RWPE1 (cell line): ENCODE data around the gene SMIM27.
A peak's percentile ranks its signal among the peaks of the same experiment; 100 is the strongest.

Experiments
- CTCF ChIA-PET: fragments of 350-600 bp; sonication (Branson Sonifier 250); formaldehyde crosslinking; extraction: SDS; loops from one replicate; lab custom pipeline; 2021; lab: Yijun Ruan, JAX
- POLR2A ChIA-PET: fragments of 400-600 bp; formaldehyde crosslinking; extraction: SDS; loops from one replicate; lab custom pipeline; 2020; ENCODE audit warnings: antibody characterized with exemption; ENCODE audit not compliant: low non-redundant PET; lab: Yijun Ruan, JAX
- DNase-seq: peaks from one replicate; pipeline ENCODE4 v3.0.0; 2012; ENCODE audit warnings: low spot score
- H3K27ac ChIP-seq: fragments of 450-650 bp; 2 replicates; pipeline ENCODE4 v1.5.1; 2017
- TF ChIP-seq, protein P1 (sequence below): fragments of 450-650 bp; conservative IDR thresholded peaks from 2 replicates; pipeline ENCODE4 v1.5.1; 2017; ENCODE audit warnings: low read depth, mild to moderate bottlenecking

Gene SMIM27

DNA sequence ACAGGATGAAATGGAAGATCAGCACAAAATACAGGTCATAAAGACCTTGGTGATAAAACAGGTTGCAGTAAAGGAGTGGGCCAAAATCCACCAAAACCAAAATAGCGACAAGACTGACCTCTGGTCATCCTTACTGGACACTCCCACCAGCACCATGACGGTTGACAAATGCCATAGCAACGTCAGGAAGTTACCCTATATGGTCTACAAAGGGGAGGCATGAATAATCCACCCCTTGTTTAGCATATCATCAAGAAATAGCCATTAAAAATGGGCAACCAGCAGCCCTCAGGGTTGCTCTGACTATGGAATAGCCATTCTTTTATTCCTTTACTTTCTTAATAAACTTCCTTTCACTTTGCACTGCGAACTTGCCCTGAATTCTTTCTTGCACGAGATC, 26.8 kb downstream of the SMIM27 start:
- POLR2A ChIA-PET = no interaction called here
- TF ChIP-seq, protein P1, sequence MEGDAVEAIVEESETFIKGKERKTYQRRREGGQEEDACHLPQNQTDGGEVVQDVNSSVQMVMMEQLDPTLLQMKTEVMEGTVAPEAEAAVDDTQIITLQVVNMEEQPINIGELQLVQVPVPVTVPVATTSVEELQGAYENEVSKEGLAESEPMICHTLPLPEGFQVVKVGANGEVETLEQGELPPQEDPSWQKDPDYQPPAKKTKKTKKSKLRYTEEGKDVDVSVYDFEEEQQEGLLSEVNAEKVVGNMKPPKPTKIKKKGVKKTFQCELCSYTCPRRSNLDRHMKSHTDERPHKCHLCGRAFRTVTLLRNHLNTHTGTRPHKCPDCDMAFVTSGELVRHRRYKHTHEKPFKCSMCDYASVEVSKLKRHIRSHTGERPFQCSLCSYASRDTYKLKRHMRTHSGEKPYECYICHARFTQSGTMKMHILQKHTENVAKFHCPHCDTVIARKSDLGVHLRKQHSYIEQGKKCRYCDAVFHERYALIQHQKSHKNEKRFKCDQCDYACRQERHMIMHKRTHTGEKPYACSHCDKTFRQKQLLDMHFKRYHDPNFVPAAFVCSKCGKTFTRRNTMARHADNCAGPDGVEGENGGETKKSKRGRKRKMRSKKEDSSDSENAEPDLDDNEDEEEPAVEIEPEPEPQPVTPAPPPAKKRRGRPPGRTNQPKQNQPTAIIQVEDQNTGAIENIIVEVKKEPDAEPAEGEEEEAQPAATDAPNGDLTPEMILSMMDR = no peak
- DNase-seq = no peak
- CTCF ChIA-PET = interaction anchor here (0.8 to 7.9 kb wide), 8 partner anchors 10 to 390 kb away, joined by 3 to 135 read pairs (median 6); partner anchors contain the start of gene RIGI
- no peak overlapping the region for H3K27ac ChIP-seq

DNA sequence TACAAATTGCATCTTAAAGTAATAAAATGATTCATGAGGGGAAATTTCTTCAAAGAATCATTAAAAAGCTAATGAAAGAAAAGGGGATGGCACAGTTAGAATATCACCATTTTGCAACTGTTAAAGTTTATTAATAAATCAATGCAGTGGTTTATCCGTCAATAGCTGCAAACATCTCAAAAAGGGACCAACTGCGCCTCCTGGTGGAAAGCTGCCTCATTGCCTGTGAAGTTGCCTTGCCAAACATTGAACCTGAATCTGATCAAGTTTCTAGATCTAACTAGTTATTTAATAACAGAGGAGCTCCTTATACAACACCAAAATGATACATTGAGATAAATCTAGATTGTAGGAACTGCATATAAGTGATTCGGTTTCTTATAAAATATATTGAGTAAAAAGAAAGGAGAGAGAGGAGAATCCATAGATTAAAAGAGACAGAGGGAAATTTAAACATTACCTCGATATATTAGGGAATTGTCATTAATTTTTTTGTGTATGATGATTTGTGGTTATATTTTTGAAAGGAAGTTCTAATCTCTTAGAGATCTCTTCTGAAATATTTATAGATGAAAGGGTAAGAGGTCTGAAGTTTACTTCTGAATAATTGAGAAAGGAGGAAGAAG, 27.7 kb downstream of the SMIM27 start:
- no peak overlapping the region for H3K27ac ChIP-seq
- CTCF ChIA-PET = interaction anchor here (0.6 to 7.9 kb wide), 17 partner anchors 9 to 425 kb away, joined by 3 to 135 read pairs (median 3); partner anchors contain the start of gene RIGI
- peak; percentile 51 for DNase-seq
- POLR2A ChIA-PET = no interaction called here
- TF ChIP-seq, protein P1 = peak; percentile 99

DNA sequence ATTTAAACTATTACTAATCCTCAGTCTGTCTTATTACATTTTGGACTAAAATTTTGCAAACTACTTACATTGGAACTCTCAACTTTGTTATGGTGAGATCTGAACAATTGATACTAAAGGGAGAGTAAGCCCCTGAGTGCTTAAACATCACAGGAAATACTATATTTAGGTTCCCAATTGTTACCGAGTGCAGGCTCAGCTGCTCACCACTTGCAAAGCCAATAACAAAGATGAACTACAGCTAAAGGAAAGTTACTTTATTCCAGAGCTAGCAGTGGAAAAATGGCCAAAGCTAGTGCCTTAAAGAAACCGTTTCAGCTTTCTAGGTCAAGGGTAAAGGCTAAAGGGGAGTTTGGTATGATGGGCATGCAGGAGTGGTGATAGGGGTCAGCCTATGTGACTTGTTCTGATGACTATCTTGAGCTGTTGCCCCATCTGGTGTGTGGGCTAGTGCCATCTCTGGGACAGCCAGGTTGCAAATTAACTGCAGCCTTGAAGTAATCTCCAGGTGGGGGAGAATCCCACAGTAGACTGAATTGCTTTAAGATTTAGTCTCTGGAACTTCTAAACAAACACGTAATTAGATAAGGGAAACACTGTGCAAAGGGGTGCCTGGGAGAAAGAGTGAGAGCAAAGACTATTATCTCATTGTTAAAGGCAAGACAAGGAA, 28.6 kb downstream of the SMIM27 start:
- ChIA-PET POLR2A (no interaction called here), CTCF (interaction anchor here (0.5 to 7.9 kb wide), 16 partner anchors 8 to 393 kb away, joined by 3 to 135 read pairs (median 4); partner anchors contain the start of gene NDUFB6)
- no peak for DNase-seq
- H3K27ac ChIP-seq = no peak overlapping the region
- TF ChIP-seq, protein P1 = no peak

DNA sequence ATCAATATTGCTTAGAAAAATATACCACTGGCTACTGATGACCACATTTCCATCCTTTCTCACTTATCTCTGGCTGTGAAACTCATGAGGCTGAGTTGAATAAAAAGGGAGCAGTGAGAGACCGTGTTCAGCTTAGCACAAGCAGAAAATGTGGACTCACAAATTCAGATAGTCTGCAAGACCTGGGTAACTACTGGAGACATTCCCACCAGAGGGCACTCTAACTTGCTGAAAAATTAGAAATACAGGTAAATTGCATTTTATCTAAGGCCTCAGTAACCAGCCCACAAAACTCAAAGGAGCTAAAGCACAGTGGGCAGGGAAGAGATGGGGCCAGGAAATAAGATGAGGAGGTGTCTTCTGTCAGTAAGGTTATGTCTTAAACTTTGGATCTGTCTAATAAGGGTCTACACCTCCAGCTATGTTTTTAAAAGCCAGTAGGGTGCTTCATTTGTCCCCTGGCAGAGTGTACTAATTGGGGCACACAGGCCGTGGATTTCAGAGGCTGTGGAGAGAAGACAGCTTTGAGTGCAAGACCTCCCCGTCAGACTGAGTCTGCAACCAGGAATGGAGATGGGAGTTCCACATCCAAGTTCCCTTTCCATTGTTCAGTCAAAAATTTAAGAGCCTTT, 29.5 kb downstream of the SMIM27 start:
- H3K27ac ChIP-seq = no peak overlapping the region
- POLR2A ChIA-PET = interaction anchor here (0.6 kb wide), 1 partner anchor 23 kb away, joined by 3 read pairs; no protein-coding TSS in a partner anchor
- TF ChIP-seq, protein P1 = peak; percentile 90
- DNase-seq = peak; percentile 53
- CTCF ChIA-PET = interaction anchor here (0.5 to 7.9 kb wide), 17 partner anchors 9 to 391 kb away, joined by 3 to 135 read pairs (median 4); partner anchors contain the start of genes ACO1 and NDUFB6

DNA sequence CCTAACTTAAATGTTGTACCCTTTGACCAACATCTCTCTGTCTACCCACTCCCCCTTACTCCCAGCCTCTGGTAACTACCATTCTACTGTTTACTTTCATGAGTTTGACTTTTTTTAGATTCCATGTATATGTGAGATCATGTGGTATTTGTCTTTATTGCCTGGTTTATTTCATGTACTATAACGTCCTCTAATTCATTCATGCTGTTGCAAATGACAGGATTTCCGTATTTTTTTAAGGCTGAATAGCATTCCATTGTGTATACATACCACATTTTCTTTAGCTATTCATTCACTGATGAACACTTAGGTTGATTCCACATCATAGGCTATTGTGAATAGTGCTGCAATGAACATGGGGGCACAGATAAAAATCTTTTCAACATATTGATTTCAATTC, 32.7 kb downstream of the SMIM27 start:
- ChIA-PET CTCF (no interaction called here), POLR2A (no interaction called here)
- TF ChIP-seq, protein P1 = no peak
- no peak overlapping the region for H3K27ac ChIP-seq
- DNase-seq = no peak

DNA sequence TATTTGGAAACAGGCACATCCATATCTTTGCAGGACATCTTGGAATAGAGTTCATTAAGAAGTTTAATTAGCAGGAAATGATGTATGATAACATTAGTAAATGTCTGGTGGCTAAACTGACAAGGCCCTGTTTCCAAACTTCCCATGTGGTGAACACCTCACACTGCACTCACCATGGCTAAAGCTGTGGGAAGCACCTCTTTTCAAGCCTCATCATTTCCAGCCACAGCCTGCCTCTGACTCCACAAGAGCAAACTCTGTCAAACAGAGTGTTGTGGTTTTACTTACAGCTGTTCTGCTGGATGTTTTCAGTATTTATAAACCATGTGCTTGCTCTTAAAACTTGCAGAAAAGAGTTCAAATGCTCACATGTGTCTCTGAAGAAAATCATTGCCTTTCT, 35.8 kb downstream of the SMIM27 start:
- no peak for DNase-seq
- TF ChIP-seq, protein P1 = no peak
- no peak overlapping the region for H3K27ac ChIP-seq
- ChIA-PET CTCF (interaction anchor here (0.5 to 2.7 kb wide), 7 partner anchors 8 to 1275 kb away, joined by 3 to 17 read pairs (median 4); no protein-coding TSS in a partner anchor), POLR2A (no interaction called here)
